NCI-H2029 treated with DMSO at 0.1 percent for 48 hours (cell line): Measurements from ENCODE around the gene CD99L2.

Experiments
- DNase-seq: peaks from one replicate; lab custom pipeline; 2025; lab: John Stamatoyannopoulos, UW

CD99L2 gene

GRCh38 chrX:150898343-150899190 is at the start of gene CD99L2:
Gene CD99L2, minus strand, starts transcription at chrX:150898668. Its CDS starts 80 bp downstream, at chrX:150898588.
- peak; percentile 26 for DNase-seq

- DNase-seq = no peak
These were observed 45.8 kb upstream of the CD99L2 start for GRCh38 chrX:150944233-150944632.

- DNase-seq = peak; percentile 59
These were observed 44.6 kb upstream of the CD99L2 start for GRCh38 chrX:150942942-150943594.

- DNase-seq = no peak
These were observed 43.1 kb upstream of the CD99L2 start for GRCh38 chrX:150941580-150941979.

- DNase-seq = peak; percentile 81
These were observed 42.5 kb upstream of the CD99L2 start for GRCh38 chrX:150940844-150941495.

- DNase-seq = no peak
These were observed 38.1 kb upstream of the CD99L2 start for GRCh38 chrX:150936556-150936955.

- DNase-seq = no peak
These were observed 37.0 kb upstream of the CD99L2 start for GRCh38 chrX:150935467-150935866.

GRCh38 chrX:150934453-150934852 is 36.0 kb upstream of the CD99L2 start:
- DNase-seq = peak; percentile 43

- no peak for DNase-seq
These were observed 35.5 kb upstream of the CD99L2 start for GRCh38 chrX:150933945-150934350.

- no peak for DNase-seq
These were observed 30.6 kb upstream of the CD99L2 start for GRCh38 chrX:150929058-150929457.

- no peak for DNase-seq
These were observed 28.3 kb upstream of the CD99L2 start for GRCh38 chrX:150926791-150927190.

- no peak for DNase-seq
These were observed 27.8 kb upstream of the CD99L2 start for GRCh38 chrX:150926304-150926703.

- DNase-seq = no peak
These were observed 20.9 kb upstream of the CD99L2 start for GRCh38 chrX:150919401-150919800.

GRCh38 chrX:150913511-150913910 is 15.0 kb upstream of the CD99L2 start:
- no peak for DNase-seq

- DNase-seq = peak; percentile 17
These were observed 9.0 kb upstream of the CD99L2 start for GRCh38 chrX:150907474-150907873.

- DNase-seq = no peak
These were observed 8.2 kb upstream of the CD99L2 start for GRCh38 chrX:150906694-150907093.

- DNase-seq = no peak
These were observed 6.8 kb upstream of the CD99L2 start for GRCh38 chrX:150905293-150905692.

GRCh38 chrX:150903110-150903508 is 4.6 kb upstream of the CD99L2 start:
- no peak for DNase-seq

GRCh38 chrX:150902434-150903109 is 4.1 kb upstream of the CD99L2 start:
- no peak for DNase-seq

- DNase-seq = peak; percentile 33
These were observed 806 bp upstream of the CD99L2 start for GRCh38 chrX:150899191-150899757.

GRCh38 chrX:150897421-150898320 is 797 bp downstream of the CD99L2 start:
- DNase-seq = peak; percentile 12
